Measurements from ENCODE around the gene VSX1. TPM values are rescaled to one million over a fixed set of nuclear protein-coding genes. Genes with fewer than 3 reads are reported as not detected.

The VSX1 gene
- total and polyA plus RNA-seq, 4 donors, result 0.03 to 0.08 TPM; not detected in 2

GRCh38 chr20:25097498-25097897, 15.6 kb upstream of the VSX1 start:
- no peaks in the 10 kb centered on the region for H3K4me1 ChIP-seq (ENCODE audit: control insufficient read depth in 4 of 4, insufficient read depth in 4 of 4, low read length in 3 of 4)

GRCh38 chr20:25090492-25091429, 8.8 kb upstream of the VSX1 start:
- Histone ChIP-seq H3K36me3 (ENCODE audit: control insufficient read depth in 4 of 4, insufficient read depth in 3 of 4, low read depth in 1 of 4, low read length in 3 of 4) (no peaks in the 10 kb centered on the region), H3K27ac (ENCODE audit: low read depth in 1 of 2, low read length in 2 of 2) (no peak overlapping the region), H3K27me3 (ENCODE audit: control insufficient read depth in 4 of 4, insufficient read depth in 4 of 4, low read length in 3 of 4) (peaks cover 0 to 4% (median 0%) of the 10 kb centered on the region in 4 donors), H3K4me3 (ENCODE audit: low read depth in 1 of 3, low read length in 3 of 3) (no peak overlapping the region), H3K9me3 (ENCODE audit: control insufficient read depth in 4 of 4, low read length in 3 of 4) (no peaks in the 10 kb centered on the region), H3K4me1 (ENCODE audit: control insufficient read depth in 4 of 4, insufficient read depth in 4 of 4, low read length in 3 of 4) (no peaks in the 10 kb centered on the region), H3K9ac (ENCODE audit: low read depth in 1 of 2, low read length in 2 of 2) (no peak overlapping the region)
- DNase-seq (ENCODE audit: low spot score), result no peak
- TF ChIP-seq FOXA2 (IDR thresholded peaks at IDR 0.05) (no peak), NR2F2 (IDR thresholded peaks at IDR 0.05) (no peak), ATF3 (IDR thresholded peaks at IDR 0.05) (no peak), MAX (IDR thresholded peaks at IDR 0.05) (no peak), JUND (IDR thresholded peaks at IDR 0.05) (no peak), FOXA1 (IDR thresholded peaks at IDR 0.05) (no peak), RAD21 (IDR thresholded peaks at IDR 0.05) (no peak), GABPA (IDR thresholded peaks at IDR 0.05 in 1 of 2, conservative IDR thresholded peaks at IDR 0.05 in 1 of 2) (no peak)
- TF ChIP-seq, protein P1, sequence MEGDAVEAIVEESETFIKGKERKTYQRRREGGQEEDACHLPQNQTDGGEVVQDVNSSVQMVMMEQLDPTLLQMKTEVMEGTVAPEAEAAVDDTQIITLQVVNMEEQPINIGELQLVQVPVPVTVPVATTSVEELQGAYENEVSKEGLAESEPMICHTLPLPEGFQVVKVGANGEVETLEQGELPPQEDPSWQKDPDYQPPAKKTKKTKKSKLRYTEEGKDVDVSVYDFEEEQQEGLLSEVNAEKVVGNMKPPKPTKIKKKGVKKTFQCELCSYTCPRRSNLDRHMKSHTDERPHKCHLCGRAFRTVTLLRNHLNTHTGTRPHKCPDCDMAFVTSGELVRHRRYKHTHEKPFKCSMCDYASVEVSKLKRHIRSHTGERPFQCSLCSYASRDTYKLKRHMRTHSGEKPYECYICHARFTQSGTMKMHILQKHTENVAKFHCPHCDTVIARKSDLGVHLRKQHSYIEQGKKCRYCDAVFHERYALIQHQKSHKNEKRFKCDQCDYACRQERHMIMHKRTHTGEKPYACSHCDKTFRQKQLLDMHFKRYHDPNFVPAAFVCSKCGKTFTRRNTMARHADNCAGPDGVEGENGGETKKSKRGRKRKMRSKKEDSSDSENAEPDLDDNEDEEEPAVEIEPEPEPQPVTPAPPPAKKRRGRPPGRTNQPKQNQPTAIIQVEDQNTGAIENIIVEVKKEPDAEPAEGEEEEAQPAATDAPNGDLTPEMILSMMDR (IDR thresholded peaks at IDR 0.05; ENCODE audit: low read depth, low read length, missing input control), result no peak
- WGBS, result 57% methylated on average over 14 of the region's 14 CpGs

More at GRCh38 chr20:25097498-25097897, 15.6 kb upstream of the VSX1 start:
- Histone ChIP-seq H3K9ac (ENCODE audit: low read depth in 1 of 2, low read length in 2 of 2) (no peak overlapping the region), H3K9me3 (ENCODE audit: control insufficient read depth in 4 of 4, low read length in 3 of 4) (no peaks in the 10 kb centered on the region), H3K4me3 (ENCODE audit: low read depth in 1 of 3, low read length in 3 of 3) (no peak overlapping the region), H3K27ac (ENCODE audit: low read depth in 1 of 2, low read length in 2 of 2) (no peak overlapping the region), H3K27me3 (ENCODE audit: control insufficient read depth in 4 of 4, insufficient read depth in 4 of 4, low read length in 3 of 4) (no peaks in the 10 kb centered on the region), H3K36me3 (ENCODE audit: control insufficient read depth in 4 of 4, insufficient read depth in 3 of 4, low read depth in 1 of 4, low read length in 3 of 4) (no peaks in the 10 kb centered on the region)
- no peak for DNase-seq (ENCODE audit: low spot score)
- TF ChIP-seq, protein P2, sequence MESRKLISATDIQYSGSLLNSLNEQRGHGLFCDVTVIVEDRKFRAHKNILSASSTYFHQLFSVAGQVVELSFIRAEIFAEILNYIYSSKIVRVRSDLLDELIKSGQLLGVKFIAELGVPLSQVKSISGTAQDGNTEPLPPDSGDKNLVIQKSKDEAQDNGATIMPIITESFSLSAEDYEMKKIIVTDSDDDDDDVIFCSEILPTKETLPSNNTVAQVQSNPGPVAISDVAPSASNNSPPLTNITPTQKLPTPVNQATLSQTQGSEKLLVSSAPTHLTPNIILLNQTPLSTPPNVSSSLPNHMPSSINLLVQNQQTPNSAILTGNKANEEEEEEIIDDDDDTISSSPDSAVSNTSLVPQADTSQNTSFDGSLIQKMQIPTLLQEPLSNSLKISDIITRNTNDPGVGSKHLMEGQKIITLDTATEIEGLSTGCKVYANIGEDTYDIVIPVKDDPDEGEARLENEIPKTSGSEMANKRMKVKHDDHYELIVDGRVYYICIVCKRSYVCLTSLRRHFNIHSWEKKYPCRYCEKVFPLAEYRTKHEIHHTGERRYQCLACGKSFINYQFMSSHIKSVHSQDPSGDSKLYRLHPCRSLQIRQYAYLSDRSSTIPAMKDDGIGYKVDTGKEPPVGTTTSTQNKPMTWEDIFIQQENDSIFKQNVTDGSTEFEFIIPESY (IDR thresholded peaks at IDR 0.05), result no peak
- TF ChIP-seq SP1 (IDR thresholded peaks at IDR 0.05), result no peak
- no peak for TF ChIP-seq GABPA (IDR thresholded peaks at IDR 0.05 in 1 of 2, conservative IDR thresholded peaks at IDR 0.05 in 1 of 2)
- no peak for TF ChIP-seq RXRA (IDR thresholded peaks at IDR 0.05)
- no peak for TF ChIP-seq MAX (IDR thresholded peaks at IDR 0.05)
- TF ChIP-seq, protein P1 (IDR thresholded peaks at IDR 0.05; ENCODE audit: low read depth, low read length, missing input control), result no peak
- TF ChIP-seq RAD21 (IDR thresholded peaks at IDR 0.05), result no peak
- no peak for TF ChIP-seq YY1 (IDR thresholded peaks at IDR 0.05)
- TF ChIP-seq NR2F2 (IDR thresholded peaks at IDR 0.05), result no peak
- WGBS, result 22% methylated on average over 2 of the region's 2 CpGs
